ENCODE data around the gene GDF15.

DNA sequence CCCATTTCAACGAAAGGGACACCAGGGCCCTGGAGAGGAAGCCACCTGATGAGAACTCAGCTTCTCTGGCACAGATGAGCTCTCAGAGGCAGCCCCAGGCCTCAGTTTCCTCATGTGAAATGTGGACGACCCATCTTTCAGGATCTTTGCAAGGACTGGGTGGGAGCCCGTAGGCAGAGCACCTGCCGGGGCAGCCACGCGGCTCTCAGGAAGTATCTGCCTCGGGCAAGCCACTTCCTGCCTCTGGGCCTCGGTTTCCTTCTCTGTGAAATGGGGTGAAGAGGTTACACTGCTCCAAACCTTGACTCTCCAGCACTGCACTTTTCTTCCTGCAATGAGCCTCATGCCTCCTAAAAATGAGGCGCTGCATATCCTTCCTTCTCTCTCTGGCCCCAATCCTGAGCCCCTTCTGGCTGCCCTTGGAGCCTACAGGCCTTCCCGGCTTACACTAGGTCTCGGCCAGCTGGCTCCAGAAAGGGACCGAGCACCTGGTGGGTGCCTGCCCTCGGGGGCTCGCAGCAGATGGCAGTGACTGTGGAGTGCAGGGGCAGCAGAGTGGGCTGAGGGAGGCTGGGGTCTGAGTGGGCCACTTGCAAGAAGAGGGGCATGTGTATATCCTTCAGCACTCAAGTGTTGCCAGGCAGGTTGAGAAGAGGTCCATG lies 36.7 kb downstream of the GDF15 start:
- TF ChIP-seq TARDBP (IDR thresholded peaks at IDR 0.05), result no peak
- no peak for TF ChIP-seq FOXM1 (IDR thresholded peaks at IDR 0.05; ENCODE audit: borderline replicate concordance)
- no peak for TF ChIP-seq SUZ12 (IDR thresholded peaks at IDR 0.05)
- TF ChIP-seq ARNT (IDR thresholded peaks at IDR 0.05), result no peak
- no peak for TF ChIP-seq ELF4 (IDR thresholded peaks at IDR 0.05)
- no peak for TF ChIP-seq FOXA1 (IDR thresholded peaks at IDR 0.05)
- TF ChIP-seq CTBP1 (IDR thresholded peaks at IDR 0.05; ENCODE audit: borderline replicate concordance), result no peak
- no peak for TF ChIP-seq SP1 (IDR thresholded peaks at IDR 0.05)
- TF ChIP-seq ZNF384 (IDR thresholded peaks at IDR 0.05), result no peak
- TF ChIP-seq, protein P1, sequence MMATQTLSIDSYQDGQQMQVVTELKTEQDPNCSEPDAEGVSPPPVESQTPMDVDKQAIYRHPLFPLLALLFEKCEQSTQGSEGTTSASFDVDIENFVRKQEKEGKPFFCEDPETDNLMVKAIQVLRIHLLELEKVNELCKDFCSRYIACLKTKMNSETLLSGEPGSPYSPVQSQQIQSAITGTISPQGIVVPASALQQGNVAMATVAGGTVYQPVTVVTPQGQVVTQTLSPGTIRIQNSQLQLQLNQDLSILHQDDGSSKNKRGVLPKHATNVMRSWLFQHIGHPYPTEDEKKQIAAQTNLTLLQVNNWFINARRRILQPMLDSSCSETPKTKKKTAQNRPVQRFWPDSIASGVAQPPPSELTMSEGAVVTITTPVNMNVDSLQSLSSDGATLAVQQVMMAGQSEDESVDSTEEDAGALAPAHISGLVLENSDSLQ (IDR thresholded peaks at IDR 0.05), result no peak
- TF ChIP-seq FOXK2 (IDR thresholded peaks at IDR 0.05), result no peak
- no peak for TF ChIP-seq HDGF (IDR thresholded peaks at IDR 0.05; ENCODE audit: borderline replicate concordance)
- no peak for TF ChIP-seq NFRKB (IDR thresholded peaks at IDR 0.05)
